HepG2 (cell line): Measurements from ENCODE around the gene THAP3. TPM values are rescaled to one million over a fixed set of nuclear protein-coding genes. Genes with fewer than 3 reads are reported as not detected.

Source experiments
- ADNP ChIP-seq: sonication (generic); formaldehyde crosslinking; IDR thresholded peaks from 2 replicates; pipeline ENCODE4 v1.4.0; 2020; ENCODE audit warnings: missing genetic modification reagents
- ATF3 ChIP-seq: sonication (generic); formaldehyde crosslinking; IDR thresholded peaks from 2 replicates; pipeline ENCODE4 v1.4.0; 2020; ENCODE audit warnings: missing genetic modification reagents
- ELF3 ChIP-seq: IDR thresholded peaks from 2 replicates; pipeline ENCODE4 v1.6.1; 2016; ENCODE audit warnings: missing genetic modification reagents, missing compliant biosample characterization
- FOXA1 ChIP-seq, 2 experiments: fragments of 450-650 bp in 1 of 2; sonication (generic) in 1 of 2; formaldehyde crosslinking in 1 of 2; IDR thresholded peaks; 2 replicates each; pipeline versions ENCODE4 v1.4.0 to v1.6.1; 2016 to 2020; ENCODE audit warnings: missing genetic modification reagents in 1 of 2
- GATA4 ChIP-seq: sonication (generic); IDR thresholded peaks from 2 replicates; pipeline ENCODE4 v1.6.1; 2016; ENCODE audit warnings: antibody characterized with exemption, low read depth, borderline replicate concordance
- HDAC2 ChIP-seq: sonication (generic); formaldehyde crosslinking; IDR thresholded peaks from 2 replicates; pipeline ENCODE4 v1.4.0; 2020; ENCODE audit warnings: missing genetic modification reagents
- IKZF5 ChIP-seq: IDR thresholded peaks from 2 replicates; pipeline ENCODE4 v1.6.1; 2018; ENCODE audit warnings: missing genetic modification reagents, mild to moderate bottlenecking, missing compliant biosample characterization
- IRF2 ChIP-seq: IDR thresholded peaks from 2 replicates; pipeline ENCODE4 v1.6.1; 2018; ENCODE audit warnings: missing genetic modification reagents, missing compliant biosample characterization
- KLF12 ChIP-seq: sonication (generic); formaldehyde crosslinking; IDR thresholded peaks from 2 replicates; pipeline ENCODE4 v1.4.0; 2020; ENCODE audit warnings: missing genetic modification reagents, borderline replicate concordance
- MAF1 ChIP-seq: sonication (generic); formaldehyde crosslinking; IDR thresholded peaks from 2 replicates; pipeline ENCODE4 v1.5.0; 2020; ENCODE audit warnings: missing genetic modification reagents, borderline replicate concordance
- MXI1 ChIP-seq: IDR thresholded peaks from 3 replicates; pipeline ENCODE4 v1.6.1; 2012; ENCODE audit warnings: low read depth, low read length, inconsistent platforms, borderline replicate concordance
- SALL1 ChIP-seq: sonication (generic); formaldehyde crosslinking; IDR thresholded peaks from 2 replicates; pipeline ENCODE4 v1.8.0; 2022; ENCODE audit warnings: mild to moderate bottlenecking, missing genetic modification reagents
- ZBTB26 ChIP-seq: IDR thresholded peaks from 2 replicates; pipeline ENCODE4 v1.6.1; 2016; ENCODE audit warnings: missing compliant biosample characterization, missing genetic modification reagents, borderline replicate concordance
- ZNF205 ChIP-seq: IDR thresholded peaks from 2 replicates; pipeline ENCODE4 v1.6.1; 2018; ENCODE audit warnings: missing biosample characterization, missing genetic modification reagents
- ZNF503 ChIP-seq: sonication (generic); formaldehyde crosslinking; IDR thresholded peaks from 2 replicates; pipeline ENCODE4 v1.4.0; 2020; ENCODE audit warnings: missing genetic modification reagents
- ZNF512 ChIP-seq: sonication (generic); formaldehyde crosslinking; IDR thresholded peaks from 2 replicates; pipeline ENCODE4 v1.4.0; 2020; ENCODE audit warnings: mild to moderate bottlenecking, missing genetic modification reagents
- ZNF563 ChIP-seq: sonication (generic); formaldehyde crosslinking; IDR thresholded peaks from 2 replicates; pipeline ENCODE4 v1.8.0; 2022; ENCODE audit warnings: mild to moderate bottlenecking, moderate library complexity, missing genetic modification reagents
- ZNF567 ChIP-seq: sonication (generic); formaldehyde crosslinking; IDR thresholded peaks from 2 replicates; pipeline ENCODE4 v1.8.1; 2023; ENCODE audit warnings: mild to moderate bottlenecking, missing genetic modification reagents, borderline replicate concordance
- ZNF597 ChIP-seq: sonication (generic); formaldehyde crosslinking; IDR thresholded peaks from 2 replicates; pipeline ENCODE4 v1.5.0; 2020; ENCODE audit warnings: missing genetic modification reagents
- ZNF672 ChIP-seq: sonication (generic); formaldehyde crosslinking; IDR thresholded peaks from 2 replicates; pipeline ENCODE4 v1.8.1; 2022; ENCODE audit warnings: missing genetic modification reagents
- ZNF724P ChIP-seq: sonication (generic); formaldehyde crosslinking; IDR thresholded peaks from 2 replicates; pipeline ENCODE4 v1.8.0; 2022; ENCODE audit warnings: missing genetic modification reagents, borderline replicate concordance
- ZNF740 ChIP-seq: sonication (generic); formaldehyde crosslinking; IDR thresholded peaks from 2 replicates; pipeline ENCODE4 v1.4.0; 2020; ENCODE audit warnings: missing genetic modification reagents
- polyA plus RNA-seq, 8 experiments: library from polyadenylated mRNA; depleted of rRNA in 3 of 8; stranded (reverse) in 7 of 8; unstranded in 1 of 8; fragments of >200 nt; fragmentation: Illumina TruSeq in 4 of 8; extraction: Trizol in 4 of 8; gene quantifications; 2 replicates each; pipeline versions ENCODE4 v1.2.1 to v1.2.3, GENCODE V29; 2011 to 2016; ENCODE audit warnings: low read depth in 4 of 8, missing spikeins in 1 of 8, mixed read lengths in 1 of 8; ENCODE audit not compliant: insufficient read depth in 1 of 8
- total RNA-seq, 5 experiments: library from RNA; depleted of rRNA; stranded (reverse); fragments of >200 nt; fragmentation: Illumina TruSeq; extraction: Trizol; gene quantifications; 2 replicates each; pipeline ENCODE4 v1.2.3, GENCODE V29; 2016; ENCODE audit warnings: low read depth in 1 of 5

THAP3 gene
- total and polyA plus RNA-seq, 2 of the 13 experiments (the other 11 are each of a cell fraction or from before 2014, with no cell fraction given), result 10.3 to 14.9 TPM

- TF ChIP-seq ZNF512 (CRISPR knock-in tag) (no peak), ZNF597 (CRISPR knock-in tag) (0 out of 2 replicates have a peak, but pooled peaks have one; percentile 56), SALL1 (CRISPR knock-in tag) (no peak), ZNF672 (CRISPR knock-in tag) (no peak), ZNF567 (CRISPR knock-in tag) (no peak), KLF12 (CRISPR knock-in tag) (no peak; the same call in 1 of the 2 replicates), ATF3 (CRISPR knock-in tag) (no peak), GATA4 (no peak), MXI1 (peak; percentile 59; the same call in 1 of the 3 replicates), ZNF205 (CRISPR knock-in tag) (0 out of 2 replicates have a peak, but pooled peaks have one; percentile 22), ZNF740 (CRISPR knock-in tag) (0 out of 2 replicates have a peak, but pooled peaks have one; percentile 11), ADNP (CRISPR knock-in tag) (no peak), ELF3 (CRISPR knock-in tag) (peak; percentile 33; the same call in 1 of the 2 replicates), ZNF503 (CRISPR knock-in tag) (peak; percentile 55; the same call in 1 of the 2 replicates), IKZF5 (CRISPR knock-in tag) (peak; percentile 48; the same call in 1 of the 2 replicates), ZBTB26 (CRISPR knock-in tag) (no peak), ZNF724P (CRISPR knock-in tag) (no peak), HDAC2 (CRISPR knock-in tag) (no peak; the same call in 1 of the 2 replicates), ZNF563 (no peak), FOXA1 (IDR thresholded peaks at IDR 0.05) (no peak), FOXA1 (CRISPR knock-in tag; IDR thresholded peaks at IDR 0.05) (no peak), MAF1 (CRISPR knock-in tag) (no peak; the same call in 1 of the 2 replicates), IRF2 (CRISPR knock-in tag) (peak; percentile 73; the same call in 1 of the 2 replicates)
Observed at GRCh38 chr1:6613361-6614018, 11.2 kb upstream of the THAP3 start, which contains the start of gene PHF13 (continued).
